ENCODE results near the gene PLCB4. TPM values are rescaled to one million over a fixed set of nuclear protein-coding genes. Genes with fewer than 3 reads are reported as not detected.

Gene PLCB4
- total RNA-seq, 1 donor from 2014 or later, result 6.6 TPM

DNA sequence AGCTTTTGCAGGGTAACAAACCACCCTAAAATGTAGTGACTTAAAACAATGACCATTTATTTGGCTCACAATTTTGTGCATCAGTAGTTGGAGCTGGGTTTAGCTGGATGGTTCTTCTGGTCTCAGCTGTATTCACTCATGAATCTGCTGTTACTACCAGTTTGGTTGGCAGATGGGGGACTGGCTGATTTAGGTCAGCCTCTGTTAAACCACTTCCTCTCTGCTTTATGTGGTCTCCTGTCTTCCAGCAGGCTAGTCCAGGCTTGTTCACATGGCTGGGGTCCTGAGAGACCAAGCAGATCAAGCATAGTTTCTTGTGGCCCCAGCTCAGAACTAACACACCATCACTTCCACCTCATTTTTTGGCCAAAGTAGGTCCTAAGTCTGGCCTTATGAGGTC lies 378.3 kb downstream of the PLCB4 start:
- intact Hi-C loops (cut with DNase I), result no loop called here
- H3K4me1 ChIP-seq, result no peaks in the 10 kb centered on the region
- H3K4me3 ChIP-seq, result no peak overlapping the region
- H3K9me3 ChIP-seq, result no peaks in the 10 kb centered on the region
- no peak overlapping the region for H3K27ac ChIP-seq
- DNase-seq, result no peak
- peaks cover 12% of the 10 kb centered on the region for H3K36me3 ChIP-seq
- no peak for ATAC-seq
- H3K27me3 ChIP-seq (ENCODE audit: low read depth), result no peaks in the 10 kb centered on the region
- TF ChIP-seq CTCF (IDR thresholded peaks at IDR 0.05), result no peak

DNA sequence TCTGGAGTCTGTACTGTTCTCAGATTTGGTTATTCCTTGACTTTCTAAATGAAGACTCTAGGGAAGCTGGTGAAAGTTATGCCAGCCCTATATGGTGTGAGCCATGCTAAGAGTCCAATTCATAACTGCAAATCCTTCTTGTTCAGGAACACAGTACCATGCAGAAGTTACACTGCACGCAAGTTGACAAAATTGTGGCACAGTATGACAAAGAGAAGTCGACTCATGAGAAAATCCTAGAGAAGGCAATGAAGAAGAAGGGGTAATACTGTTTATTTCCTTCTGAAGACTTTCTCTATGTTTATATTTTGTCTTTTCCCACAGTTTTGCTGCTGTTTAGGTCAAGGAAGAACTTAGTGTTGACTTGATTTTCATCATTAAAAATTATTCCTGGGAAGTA lies 384.3 kb downstream of the PLCB4 start:
- intact Hi-C loops (cut with DNase I), result no loop called here
- Histone ChIP-seq H3K27ac (no peak overlapping the region), H3K4me1 (no peaks in the 10 kb centered on the region), H3K36me3 (no peaks in the 10 kb centered on the region), H3K9me3 (no peaks in the 10 kb centered on the region), H3K27me3 (ENCODE audit: low read depth) (no peaks in the 10 kb centered on the region), H3K4me3 (no peak overlapping the region)
- ATAC-seq, result no peak
- DNase-seq, result no peak
- no peak for TF ChIP-seq CTCF (IDR thresholded peaks at IDR 0.05)

GRCh38 chr20:9454791-9455190 lies 385.9 kb downstream of the PLCB4 start:
- H3K4me1 ChIP-seq, result no peaks in the 10 kb centered on the region
- H3K4me3 ChIP-seq, result no peak overlapping the region
- H3K36me3 ChIP-seq, result no peaks in the 10 kb centered on the region
- ATAC-seq (no peak), DNase-seq (no peak)
- no peaks in the 10 kb centered on the region for H3K27me3 ChIP-seq (ENCODE audit: low read depth)
- no peaks in the 10 kb centered on the region for H3K9me3 ChIP-seq
- H3K27ac ChIP-seq, result no peak overlapping the region
- TF ChIP-seq CTCF (IDR thresholded peaks at IDR 0.05), result no peak
- intact Hi-C loops (cut with DNase I), result no loop called here

- Histone ChIP-seq H3K4me3 (no peak overlapping the region), H3K27ac (no peak overlapping the region), H3K4me1 (no peaks in the 10 kb centered on the region), H3K9me3 (no peaks in the 10 kb centered on the region), H3K36me3 (no peaks in the 10 kb centered on the region), H3K27me3 (ENCODE audit: low read depth) (no peaks in the 10 kb centered on the region)
- intact Hi-C loops (cut with DNase I), result no loop called here
- no peak for DNase-seq
- no peak for ATAC-seq
- no peak for TF ChIP-seq CTCF (IDR thresholded peaks at IDR 0.05)
Observed at GRCh38 chr20:9457136-9457535, 388.2 kb downstream of the PLCB4 start.

DNA sequence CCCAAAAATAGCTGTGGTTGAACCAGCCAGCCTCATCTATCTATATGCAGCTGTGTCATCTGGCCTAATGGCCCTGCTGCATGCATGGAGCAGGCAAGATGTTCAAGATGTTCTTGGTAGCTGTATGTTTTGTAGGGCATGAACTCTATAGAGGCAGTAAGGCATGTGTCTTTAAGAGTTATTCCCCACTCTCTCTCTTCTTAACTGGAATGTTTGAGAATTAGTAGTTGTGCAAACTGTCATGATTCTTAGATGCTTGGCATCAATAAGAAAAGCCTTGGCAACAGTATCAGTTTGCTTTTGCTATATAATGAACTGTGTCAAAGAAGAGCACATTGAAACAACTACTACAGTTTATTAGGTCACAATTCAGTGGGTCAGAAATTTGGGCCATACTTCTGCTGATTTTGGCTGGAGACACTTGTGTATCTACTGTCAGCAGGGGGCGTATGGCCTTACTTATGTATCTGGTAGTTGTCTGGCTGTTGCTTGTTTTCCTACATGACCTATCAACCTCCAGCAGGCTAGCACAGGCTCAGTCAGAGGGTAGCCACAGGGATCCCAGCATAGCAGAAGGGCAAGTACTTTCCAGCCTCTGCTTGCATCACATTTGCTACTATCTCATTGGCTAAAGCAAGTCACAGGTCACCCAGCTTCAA lies 389.4 kb downstream of the PLCB4 start:
- Histone ChIP-seq H3K27ac (no peak overlapping the region), H3K9me3 (no peaks in the 10 kb centered on the region), H3K27me3 (ENCODE audit: low read depth) (no peaks in the 10 kb centered on the region), H3K4me1 (no peaks in the 10 kb centered on the region), H3K4me3 (no peak overlapping the region), H3K36me3 (no peaks in the 10 kb centered on the region)
- intact Hi-C loops (cut with DNase I), result no loop called here
- TF ChIP-seq CTCF (IDR thresholded peaks at IDR 0.05), result peak; percentile 38
- peak in 1 of 2 donors; percentile 53 for ATAC-seq
- DNase-seq, result no peak

Data from lower lobe of right lung (tissue), 2 donors.